HCT116 (cell line): ENCODE measurements around the gene ZBTB7C. TPM values are rescaled to one million over a fixed set of nuclear protein-coding genes. Genes with fewer than 3 reads are reported as not detected.

Experiments used
- ATAC-seq: fragments of 200-7000 bp; cut with Tn5 transposase; 2 replicates; pipeline ENCODE4 v1.9.1; 2020; ENCODE audit warnings: mild to moderate bottlenecking, moderate library complexity
- BruUV-seq: library from RNA; stranded (reverse); fragments of 400-500 nt; replicated peaks from 2 replicates; lab custom pipeline; 2021; lab: Mats Ljungman, UMichigan
- CTCF ChIA-PET: fragments of 300-600 bp; sonication (Branson Sonifier 250); formaldehyde crosslinking; loops from one replicate; lab custom pipeline; 2021; ENCODE audit warnings: antibody characterized with exemption; lab: Charles Lee
- POLR2A ChIA-PET: fragments of 300-600, 350-600 bp; sonication (Branson Sonifier 250); formaldehyde crosslinking; loops from one replicate; lab custom pipeline; 2021; ENCODE audit warnings: antibody characterized with exemption; lab: Charles Lee
- RAD21 ChIA-PET, 2 experiments: fragments of 300-600 bp; sonication (Branson Sonifier 250); formaldehyde crosslinking; loops; one replicate each; lab custom pipeline; 2023; ENCODE audit warnings: low total read pairs in 2 of 2; ENCODE audit not compliant: uncharacterized antibody in 2 of 2, unreplicated experiment in 2 of 2, low non-redundant PET in 1 of 2; lab: Charles Lee
- DNase-seq: peaks from one replicate; pipeline ENCODE4 v3.0.0-alpha.2; 2010; ENCODE audit warnings: low read depth, low spot score
- H2AFZ ChIP-seq: fragments of 200-600 bp; shearing (Covaris generic), sonication (generic); 2 replicates; pipeline ENCODE4 v1.6.1; 2017; ENCODE audit warnings: low read depth, mixed run types, mixed read lengths, antibody characterized with exemption, low read length; ENCODE audit not compliant: poor library complexity, severe bottlenecking
- H3K27ac ChIP-seq: 2 replicates; pipeline ENCODE4 v1.5.1; 2012; ENCODE audit warnings: low read depth, low read length
- H3K27me3 ChIP-seq: fragments of 200-600 bp; sonication (generic); 2 replicates; pipeline ENCODE4 v1.6.1; 2016; ENCODE audit warnings: mixed run types, low read length, mixed read lengths; ENCODE audit not compliant: insufficient read depth
- H3K36me3 ChIP-seq, 2 experiments: fragments of 200-500 bp in 1 of 2; fragments of 200-600 bp in 1 of 2; sonication (Bioruptor generic) in 1 of 2; sonication (generic) in 1 of 2; 2 replicates each; pipeline versions ENCODE4 v1.5.1 to v1.6.1; 2014 to 2016; ENCODE audit warnings: low read length in 2 of 2, inconsistent platforms in 1 of 2, mixed read lengths in 1 of 2, mixed run types in 1 of 2; ENCODE audit not compliant: insufficient read depth in 2 of 2, control insufficient read depth in 1 of 2
- H3K4me1 ChIP-seq, 2 experiments: fragments of 200-600 bp in 1 of 2; sonication (generic) in 1 of 2; 2 replicates each; pipeline versions ENCODE4 v1.5.1 to v1.6.1; 2012 to 2017; ENCODE audit warnings: low read length in 2 of 2, inconsistent platforms in 1 of 2, mild to moderate bottlenecking in 1 of 2, mixed read lengths in 1 of 2, mixed run types in 1 of 2, moderate library complexity in 1 of 2; ENCODE audit not compliant: insufficient read depth in 2 of 2, control insufficient read depth in 1 of 2
- H3K4me2 ChIP-seq: fragments of 200-600 bp; sonication (generic); 2 replicates; pipeline ENCODE4 v1.6.1; 2017; ENCODE audit warnings: mixed run types, low read length, mixed read lengths
- H3K4me3 ChIP-seq, 2 experiments: fragments of 200-600 bp in 1 of 2; sonication (generic) in 1 of 2; replicated peaks in 1 of 2; 2 replicates each; pipeline ENCODE4 v1.5.1; 2011 to 2016; ENCODE audit warnings: low read length in 2 of 2, control low read depth in 1 of 2, low read depth in 1 of 2, mild to moderate bottlenecking in 1 of 2, mixed read lengths in 1 of 2, mixed run types in 1 of 2
- H3K79me2 ChIP-seq: fragments of 200-600 bp; sonication (generic); 2 replicates; pipeline ENCODE4 v1.6.1; 2017; ENCODE audit warnings: mild to moderate bottlenecking, mixed run types, low read length, moderate library complexity, mixed read lengths; ENCODE audit not compliant: insufficient read depth
- H3K9ac ChIP-seq: fragments of 200-600 bp; sonication (generic); 2 replicates; pipeline ENCODE4 v1.6.1; 2016; ENCODE audit warnings: low read length, mixed read lengths
- H3K9me2 ChIP-seq: fragments of 200-600 bp; sonication (generic), shearing (Covaris generic); 2 replicates; pipeline ENCODE4 v1.6.1; 2017; ENCODE audit warnings: mixed run types, mild to moderate bottlenecking, moderate library complexity; ENCODE audit not compliant: insufficient read depth
- H3K9me3 ChIP-seq, 2 experiments: fragments of 200-500 bp in 1 of 2; fragments of 200-600 bp in 1 of 2; sonication (Bioruptor generic) in 1 of 2; sonication (generic) in 1 of 2; 2 replicates each; pipeline ENCODE4 v1.6.1; 2014 to 2017; ENCODE audit warnings: low read length in 2 of 2, mixed read lengths in 2 of 2, inconsistent platforms in 1 of 2, low read depth in 1 of 2, mild to moderate bottlenecking in 1 of 2, mixed run types in 1 of 2, moderate library complexity in 1 of 2; ENCODE audit not compliant: control insufficient read depth in 1 of 2, insufficient read depth in 1 of 2
- H4K20me1 ChIP-seq: fragments of 200-600 bp; sonication (generic), shearing (Covaris generic); 2 replicates; pipeline ENCODE4 v1.6.1; 2017; ENCODE audit warnings: mixed run types, mild to moderate bottlenecking, moderate library complexity; ENCODE audit not compliant: insufficient read depth
- ATF3 ChIP-seq: IDR thresholded peaks from 2 replicates; pipeline ENCODE4 v1.6.1; 2012
- CBX3 ChIP-seq: IDR thresholded peaks from 2 replicates; pipeline ENCODE4 v1.6.1; 2012; ENCODE audit warnings: low read depth
- EGR1 ChIP-seq: IDR thresholded peaks from 2 replicates; pipeline ENCODE4 v1.6.1; 2012; ENCODE audit warnings: low read depth
- EZH2phosphoT487 ChIP-seq: fragments of 200-600 bp; IDR thresholded peaks from 2 replicates; pipeline ENCODE4 v1.6.1; 2018; ENCODE audit warnings: antibody characterized with exemption, borderline replicate concordance
- FOSL1 ChIP-seq: IDR thresholded peaks from 2 replicates; pipeline ENCODE4 v1.6.1; 2012; ENCODE audit warnings: low read depth
- JUND ChIP-seq: IDR thresholded peaks from 2 replicates; pipeline ENCODE4 v1.6.1; 2012
- POLR2A ChIP-seq: IDR thresholded peaks from 2 replicates; pipeline ENCODE4 v1.7.0; 2011; ENCODE audit warnings: borderline replicate concordance; ENCODE audit not compliant: insufficient read depth, insufficient read length; ENCODE audit errors: extremely low read depth
- POLR2AphosphoS5 ChIP-seq: IDR thresholded peaks from 2 replicates; pipeline ENCODE4 v1.6.1; 2011; ENCODE audit warnings: mild to moderate bottlenecking, low read depth, low read length, moderate library complexity
- RAD21 ChIP-seq: IDR thresholded peaks from 2 replicates; pipeline ENCODE4 v1.6.1; 2012; ENCODE audit warnings: low read depth, mild to moderate bottlenecking
- SIN3A ChIP-seq: IDR thresholded peaks from 2 replicates; pipeline ENCODE4 v1.6.1; 2012; ENCODE audit warnings: low read depth
- SP1 ChIP-seq: IDR thresholded peaks from 2 replicates; pipeline ENCODE4 v1.6.1; 2012; ENCODE audit warnings: low read depth
- TCF7L2 ChIP-seq: IDR thresholded peaks from 2 replicates; pipeline ENCODE4 v1.7.0; 2011; ENCODE audit warnings: borderline replicate concordance, inconsistent platforms; ENCODE audit not compliant: insufficient read depth, insufficient read length; ENCODE audit errors: extremely low read depth
- ZFX ChIP-seq: fragments of 450-650 bp; IDR thresholded peaks from 2 replicates; pipeline ENCODE4 v1.6.1; 2017
- ZNF274 ChIP-seq: fragments of 200-500 bp; sonication (Bioruptor generic); IDR thresholded peaks from 2 replicates; pipeline ENCODE4 v1.6.1; 2014; ENCODE audit warnings: mild to moderate bottlenecking, low read depth, low read length, inconsistent platforms
- intact Hi-C: fragments of 100-400 bp; cut with micrococcal nuclease; formaldehyde crosslinking; loops from 2 replicates; pipeline ENCODE4 v1.10.0; 2022
- total RNA-seq: library from RNA; stranded (reverse); gene quantifications from one replicate; pipeline ENCODE4 v1.2.1, GENCODE V29; 2021; ENCODE audit not compliant: unreplicated experiment
- TF ChIP-seq, protein P1 (sequence below), 3 experiments: fragments of 200-600 bp in 1 of 3; sonication (generic) in 1 of 3; IDR thresholded peaks in 2 of 3; conservative IDR thresholded peaks in 1 of 3; 2 replicates each; pipeline ENCODE4 v1.5.1; 2012 to 2017; ENCODE audit warnings: low read depth in 2 of 3, low read length in 2 of 3, antibody characterized with exemption in 1 of 3, borderline replicate concordance in 1 of 3, control low read depth in 1 of 3, mild to moderate bottlenecking in 1 of 3, mixed read lengths in 1 of 3, mixed run types in 1 of 3, moderate library complexity in 1 of 3; ENCODE audit not compliant: insufficient read depth in 1 of 3
- TF ChIP-seq, protein P2 (sequence below): IDR thresholded peaks from 2 replicates; pipeline ENCODE4 v1.6.1; 2011; ENCODE audit warnings: mild to moderate bottlenecking, low read length, moderate library complexity; ENCODE audit not compliant: insufficient replicate concordance; ENCODE audit errors: extremely low read depth

Gene ZBTB7C
- total RNA-seq, 1 experiment from 2014 or later, result 0.37 TPM

- Histone ChIP-seq H3K9me3 (no peaks in the 10 kb centered on the region), H3K79me2 (no peaks in the 10 kb centered on the region), H3K27me3 (no peaks in the 10 kb centered on the region), H3K27ac (no peak overlapping the region), H3K36me3 (no peaks in the 10 kb centered on the region), H2AFZ (no peak overlapping the region), H3K9me2 (no peaks in the 10 kb centered on the region), H3K4me3 (no peak overlapping the region), H3K4me2 (no peak overlapping the region), H4K20me1 (no peaks in the 10 kb centered on the region), H3K9ac (no peak overlapping the region), H3K4me1 (peaks cover 28 to 29% of the 10 kb centered on the region in 2 experiments; a peak in 2 of 4 replicates)
- DNase-seq (no peak), ATAC-seq (no peak)
- POLR2A ChIA-PET, result no interaction called here
- CTCF ChIA-PET, result no interaction called here
- intact Hi-C loops, result no loop called here
- TF ChIP-seq SIN3A (no peak), ZNF274 (no peak), ZFX (no peak), POLR2AphosphoS5 (no peak)
- no TSS peak for BruUV-seq
- RAD21 ChIA-PET, result no interaction called here
Measured at GRCh38 chr18:48138210-48138609, 271.0 kb downstream of the ZBTB7C start.

GRCh38 chr18:48137374-48138081 lies 271.7 kb downstream of the ZBTB7C start:
- POLR2A ChIA-PET, result no interaction called here
- Histone ChIP-seq H2AFZ (peak overlapping the region; percentile 71), H3K9ac (peak overlapping the region; percentile 57; the same call in 1 of the 2 replicates), H3K79me2 (no peaks in the 10 kb centered on the region), H4K20me1 (no peaks in the 10 kb centered on the region), H3K36me3 (no peaks in the 10 kb centered on the region), H3K27ac (no peak overlapping the region), H3K9me3 (no peaks in the 10 kb centered on the region), H3K27me3 (no peaks in the 10 kb centered on the region), H3K4me3 (peak overlapping the region; percentile 52 to 69), H3K9me2 (no peaks in the 10 kb centered on the region), H3K4me2 (peak overlapping the region; percentile 96), H3K4me1 (peaks cover 22% of the 10 kb centered on the region in 2 experiments; a peak in 2 of 4 replicates)
- RAD21 ChIA-PET, result no interaction called here
- CTCF ChIA-PET, result no interaction called here
- ATAC-seq, result no peak
- no peak for DNase-seq
- BruUV-seq, result no TSS peak
- intact Hi-C loops, result no loop called here
- TF ChIP-seq, protein P1, sequence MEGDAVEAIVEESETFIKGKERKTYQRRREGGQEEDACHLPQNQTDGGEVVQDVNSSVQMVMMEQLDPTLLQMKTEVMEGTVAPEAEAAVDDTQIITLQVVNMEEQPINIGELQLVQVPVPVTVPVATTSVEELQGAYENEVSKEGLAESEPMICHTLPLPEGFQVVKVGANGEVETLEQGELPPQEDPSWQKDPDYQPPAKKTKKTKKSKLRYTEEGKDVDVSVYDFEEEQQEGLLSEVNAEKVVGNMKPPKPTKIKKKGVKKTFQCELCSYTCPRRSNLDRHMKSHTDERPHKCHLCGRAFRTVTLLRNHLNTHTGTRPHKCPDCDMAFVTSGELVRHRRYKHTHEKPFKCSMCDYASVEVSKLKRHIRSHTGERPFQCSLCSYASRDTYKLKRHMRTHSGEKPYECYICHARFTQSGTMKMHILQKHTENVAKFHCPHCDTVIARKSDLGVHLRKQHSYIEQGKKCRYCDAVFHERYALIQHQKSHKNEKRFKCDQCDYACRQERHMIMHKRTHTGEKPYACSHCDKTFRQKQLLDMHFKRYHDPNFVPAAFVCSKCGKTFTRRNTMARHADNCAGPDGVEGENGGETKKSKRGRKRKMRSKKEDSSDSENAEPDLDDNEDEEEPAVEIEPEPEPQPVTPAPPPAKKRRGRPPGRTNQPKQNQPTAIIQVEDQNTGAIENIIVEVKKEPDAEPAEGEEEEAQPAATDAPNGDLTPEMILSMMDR (IDR thresholded peaks at IDR 0.05 in 2 of 3, conservative IDR thresholded peaks at IDR 0.05 in 1 of 3; ENCODE audit: borderline replicate concordance in 1 of 3, insufficient read depth in 1 of 3, low read depth in 2 of 3, low read length in 2 of 3), result no peak
- TF ChIP-seq POLR2AphosphoS5 (no peak), SP1 (no peak), EZH2phosphoT487 (no peak), EGR1 (no peak), JUND (no peak), CBX3 (no peak), RAD21 (no peak), FOSL1 (no peak), ATF3 (no peak), POLR2A (no peak), TCF7L2 (no peak), ZFX (no peak), SIN3A (no peak)
- TF ChIP-seq, protein P2, sequence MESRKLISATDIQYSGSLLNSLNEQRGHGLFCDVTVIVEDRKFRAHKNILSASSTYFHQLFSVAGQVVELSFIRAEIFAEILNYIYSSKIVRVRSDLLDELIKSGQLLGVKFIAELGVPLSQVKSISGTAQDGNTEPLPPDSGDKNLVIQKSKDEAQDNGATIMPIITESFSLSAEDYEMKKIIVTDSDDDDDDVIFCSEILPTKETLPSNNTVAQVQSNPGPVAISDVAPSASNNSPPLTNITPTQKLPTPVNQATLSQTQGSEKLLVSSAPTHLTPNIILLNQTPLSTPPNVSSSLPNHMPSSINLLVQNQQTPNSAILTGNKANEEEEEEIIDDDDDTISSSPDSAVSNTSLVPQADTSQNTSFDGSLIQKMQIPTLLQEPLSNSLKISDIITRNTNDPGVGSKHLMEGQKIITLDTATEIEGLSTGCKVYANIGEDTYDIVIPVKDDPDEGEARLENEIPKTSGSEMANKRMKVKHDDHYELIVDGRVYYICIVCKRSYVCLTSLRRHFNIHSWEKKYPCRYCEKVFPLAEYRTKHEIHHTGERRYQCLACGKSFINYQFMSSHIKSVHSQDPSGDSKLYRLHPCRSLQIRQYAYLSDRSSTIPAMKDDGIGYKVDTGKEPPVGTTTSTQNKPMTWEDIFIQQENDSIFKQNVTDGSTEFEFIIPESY, result no peak
